GM12891 (cell line): ENCODE results near the gene ELF2. TPM values are rescaled to one million over a fixed set of nuclear protein-coding genes. Genes with fewer than 3 reads are reported as not detected.
A peak's percentile ranks its signal among the peaks of the same experiment; 100 is the strongest.
"Not testable (repeated sequence)": the region's sequence is repeated elsewhere in the genome, so short reads cannot be mapped to it uniquely, and the experiment has no call there.

ENCODE experiments used
- DNase-seq: peaks from one replicate; pipeline ENCODE4 v3.0.0; 2011; ENCODE audit warnings: low spot score; ENCODE audit not compliant: insufficient read length
- FAIRE-seq: peaks from 2 replicates; lab custom pipeline; 2011; peaks lifted over from hg19 to GRCh38; lab: Jason Lieb, UNC
- PAX5 ChIP-seq: IDR thresholded peaks from 2 replicates; pipeline ENCODE4 v1.6.1; 2011; ENCODE audit warnings: low read length, moderate library complexity, mild to moderate bottlenecking; ENCODE audit not compliant: insufficient read depth, severe bottlenecking
- POLR2A ChIP-seq: IDR thresholded peaks from 2 replicates; pipeline ENCODE4 v1.6.1; 2011; ENCODE audit warnings: low read depth, low read length, control low read depth
- POLR2AphosphoS5 ChIP-seq: IDR thresholded peaks from 2 replicates; pipeline ENCODE4 v1.6.1; 2011; ENCODE audit warnings: low read depth, low read length, control low read depth
- POU2F2 ChIP-seq: IDR thresholded peaks from 2 replicates; pipeline ENCODE4 v1.6.1; 2011; ENCODE audit warnings: low read depth, mild to moderate bottlenecking, control low read depth, low read length, moderate library complexity
- SPI1 ChIP-seq: IDR thresholded peaks from 2 replicates; pipeline ENCODE4 v1.6.1; 2011; ENCODE audit warnings: low read depth, low read length, control low read depth
- TAF1 ChIP-seq: IDR thresholded peaks from 2 replicates; pipeline ENCODE4 v1.6.1; 2011; ENCODE audit warnings: low read depth, low read length, control low read depth
- polyA plus RNA-seq: library from polyadenylated mRNA; unstranded; fragments of >200 nt; gene quantifications from one replicate; pipeline ENCODE4 v1.2.1, GENCODE V29; 2012; ENCODE audit warnings: low read depth, missing spikeins, inconsistent platforms; ENCODE audit not compliant: missing spikeins

The ELF2 gene
- 15.5 TPM for polyA plus RNA-seq

- DNase-seq (peak; percentile 72), FAIRE-seq (peak; percentile 38)
- TF ChIP-seq POU2F2, result no peak
- TF ChIP-seq SPI1, result no peak
- no peak for TF ChIP-seq POLR2A
- TF ChIP-seq TAF1, result no peak
- no peak for TF ChIP-seq PAX5
- no peak for TF ChIP-seq POLR2AphosphoS5
Measured at GRCh38 chr4:139177049-139177868, at the start of gene ELF2. Gene ELF2, minus strand, starts transcription at chr4:139177218. Its CDS starts 39,517 bp downstream, at chr4:139137701.

DNA sequence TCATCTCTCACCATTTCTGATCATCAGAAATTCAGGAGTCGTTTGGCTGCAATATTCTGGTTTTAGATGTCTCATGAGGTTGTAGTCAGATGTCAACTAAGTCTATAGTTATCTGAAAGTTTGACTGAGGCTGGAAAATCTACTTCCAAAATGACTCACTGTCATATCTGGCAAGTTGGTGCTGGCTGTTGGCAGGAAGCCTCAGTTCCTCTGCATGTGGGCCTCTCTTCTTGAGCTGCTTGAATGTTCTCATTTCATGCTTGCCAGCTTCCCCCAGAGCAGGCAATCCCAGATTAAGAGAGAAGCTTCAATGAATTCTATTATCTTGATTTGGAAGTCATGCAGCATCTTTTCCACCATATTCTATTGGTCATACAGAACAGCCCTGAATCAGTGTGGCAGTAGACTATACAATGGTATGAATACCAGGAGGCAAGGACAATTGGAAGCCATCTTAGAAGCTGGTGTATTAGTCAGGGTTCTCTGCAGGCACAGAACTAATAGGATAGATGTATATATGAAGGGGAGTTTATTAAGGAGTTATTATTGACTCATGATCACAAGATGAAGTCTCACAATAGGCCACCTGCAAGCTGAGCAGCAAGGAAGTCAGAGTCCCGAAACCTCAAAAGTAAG is 46.8 kb upstream of the ELF2 start:
- peak; percentile 51; the same call in 1 of the 2 replicates for TF ChIP-seq SPI1
- no peak for TF ChIP-seq POLR2A
- FAIRE-seq (peak; percentile 61), DNase-seq (no peak)

- no peak for FAIRE-seq
- no peak for DNase-seq
- no peak for TF ChIP-seq POU2F2
- TF ChIP-seq TAF1, result no peak
- no peak for TF ChIP-seq PAX5
- TF ChIP-seq POLR2A, result no peak
- no peak for TF ChIP-seq SPI1
- TF ChIP-seq POLR2AphosphoS5, result no peak
Measured at GRCh38 chr4:139222215-139222614, 45.2 kb upstream of the ELF2 start.

GRCh38 chr4:139221687-139222086 is 44.7 kb upstream of the ELF2 start:
- FAIRE-seq, result no peak
- no peak for DNase-seq
- no peak for TF ChIP-seq TAF1
- TF ChIP-seq PAX5, result no peak
- no peak for TF ChIP-seq POU2F2
- TF ChIP-seq SPI1, result no peak
- no peak for TF ChIP-seq POLR2AphosphoS5
- no peak for TF ChIP-seq POLR2A

- FAIRE-seq (no peak), DNase-seq (no peak)
- TF ChIP-seq POLR2AphosphoS5 (no peak), POU2F2 (no peak), TAF1 (no peak), PAX5 (no peak), POLR2A (no peak), SPI1 (no peak)
Measured at GRCh38 chr4:139219450-139220055, 42.5 kb upstream of the ELF2 start.

- peak; percentile 42 for DNase-seq
- FAIRE-seq, result peak; percentile 97
- TF ChIP-seq SPI1 (peak; percentile 96), POLR2A (no peak), PAX5 (no peak), POU2F2 (peak; percentile 40; the same call in 1 of the 2 replicates)
Measured at GRCh38 chr4:139214039-139214534, 37.1 kb upstream of the ELF2 start.

GRCh38 chr4:139213633-139214032 is 36.6 kb upstream of the ELF2 start:
- FAIRE-seq, DNase-seq: not testable (repeated sequence)

- DNase-seq (no peak), FAIRE-seq (no peak)
- TF ChIP-seq POLR2A, result no peak
- no peak for TF ChIP-seq TAF1
- no peak for TF ChIP-seq SPI1
- TF ChIP-seq POU2F2, result no peak
- no peak for TF ChIP-seq PAX5
- no peak for TF ChIP-seq POLR2AphosphoS5
Measured at GRCh38 chr4:139212900-139213299, 35.9 kb upstream of the ELF2 start.

GRCh38 chr4:139210486-139210885 is 33.5 kb upstream of the ELF2 start:
- FAIRE-seq, result no peak
- no peak for DNase-seq
- TF ChIP-seq SPI1 (no peak), PAX5 (no peak), POU2F2 (no peak), TAF1 (no peak), POLR2A (no peak), POLR2AphosphoS5 (no peak)
